Adrenal gland (tissue), 5 donors: ENCODE measurements around the gene MMP19.

Experiments
- CTCF ChIP-seq, 6 experiments: fragments of 450-650 bp in 4 of 6; fragments of 200-600 bp in 2 of 6; sonication (generic) in 1 of 6; IDR thresholded peaks; 1 replicate in 5 of 6; 2 replicates in 1 of 6; pipeline versions ENCODE4 v1.5.1 to v1.8.0; 2016 to 2021; ENCODE audit warnings: antibody characterized with exemption in 6 of 6, mild to moderate bottlenecking in 2 of 6, moderate library complexity in 1 of 6
- POLR2A ChIP-seq, 2 donors: fragments of 450-650 bp; IDR thresholded peaks; one replicate each; pipeline ENCODE4 v1.6.1; 2017; ENCODE audit warnings: antibody characterized with exemption in 2 of 2, mild to moderate bottlenecking in 2 of 2, moderate library complexity in 1 of 2
- donor health status: DM: no; HTN: no; CAD: no.

- TF ChIP-seq CTCF (IDR thresholded peaks at IDR 0.05) (no peak), POLR2A (IDR thresholded peaks at IDR 0.05) (no peak)
Observed at GRCh38 chr12:55865327-55865726, 22.6 kb upstream of the MMP19 start.
